ENCODE measurements around the gene PRMT7.
A peak's percentile ranks its signal among the peaks of the same experiment; 100 is the strongest.

Gene PRMT7

DNA sequence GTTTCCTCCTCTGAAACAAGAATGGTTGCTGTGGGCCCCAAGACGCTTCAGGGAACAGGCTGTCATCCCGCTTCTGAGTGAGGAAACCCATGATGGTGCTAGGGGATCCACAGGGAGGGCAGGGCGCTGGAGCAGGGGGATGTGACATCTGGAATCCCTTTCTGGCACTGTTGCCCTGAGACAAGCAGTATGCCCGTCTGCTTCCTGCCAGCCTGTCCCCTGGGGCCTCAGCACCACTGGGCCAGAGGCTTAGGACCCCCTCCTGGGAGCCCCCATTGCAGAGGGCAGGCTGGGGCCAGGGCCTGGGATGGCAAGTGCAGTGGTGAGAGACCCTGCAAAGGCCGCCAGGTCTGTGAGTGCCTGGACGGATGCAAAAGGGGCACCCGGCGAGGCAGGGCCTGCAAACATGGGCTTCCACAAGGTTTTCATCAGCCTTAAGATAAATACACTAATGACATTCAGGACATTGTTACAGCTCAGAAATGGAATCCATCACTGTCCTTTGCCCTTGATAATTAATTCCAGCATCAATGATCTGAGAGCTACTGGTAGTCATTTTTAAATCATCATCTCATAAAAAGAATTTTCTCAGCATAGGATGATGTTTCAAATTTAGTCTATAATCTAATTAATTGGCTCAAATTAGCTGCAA is 51.6 kb downstream of the PRMT7 start:
- peaks cover 8 to 9% of the 10 kb centered on the region in 2 donors for H3K4me1 ChIP-seq (ENCODE audit: control insufficient read depth in 2 of 2, insufficient read depth in 1 of 2, low read depth in 1 of 2, low read length in 2 of 2)
- peak overlapping the region; percentile 50 for H3K9ac ChIP-seq (ENCODE audit: low read depth, low read length, poor library complexity)
- no peak overlapping the region for H3K4me2 ChIP-seq (ENCODE audit: insufficient read depth, low read length, poor library complexity, severe bottlenecking)
- no peak for DNase-seq (ENCODE audit: low spot score)
- H2AFZ ChIP-seq (ENCODE audit: low read length) = no peak overlapping the region
- H3K9me3 ChIP-seq (replicated peaks in 1 of 2; ENCODE audit: control insufficient read depth in 2 of 2, insufficient read depth in 1 of 2, low read depth in 1 of 2, low read length in 2 of 2) = no peaks in the 10 kb centered on the region
- H3K27ac ChIP-seq (replicated peaks; ENCODE audit: low read length) = no peak overlapping the region
- peaks cover 7 to 15% of the 10 kb centered on the region in 2 donors for H3K36me3 ChIP-seq (replicated peaks in 1 of 2; ENCODE audit: control insufficient read depth in 2 of 2, insufficient read depth in 2 of 2, low read length in 2 of 2)
- peak overlapping the region; percentile 61 for H2AK5ac ChIP-seq (ENCODE audit: low read depth, low read length)
- no peak overlapping the region for H4K8ac ChIP-seq (ENCODE audit: low read depth, low read length)
- no peak overlapping the region for H2BK15ac ChIP-seq (ENCODE audit: low read length)
- peak overlapping the region; percentile 38 for H3K18ac ChIP-seq (ENCODE audit: low read length)
- no CpG with 5 or more reads among the region's 8 CpGs for WGBS, 2 donors (ENCODE audit: extremely low coverage in 2 of 2, insufficient read length in 2 of 2, insufficient replicate concordance in 1 of 2)
- H3K4me3 ChIP-seq (ENCODE audit: low read length in 2 of 2) = no peak overlapping the region
- peak overlapping the region; percentile 55 for H3K4ac ChIP-seq (ENCODE audit: low read length)
- H3K27me3 ChIP-seq (ENCODE audit: control insufficient read depth in 3 of 3, insufficient read depth in 3 of 3, low read depth in 1 of 3, low read length in 3 of 3) = no peaks in the 10 kb centered on the region
- no peak overlapping the region for H2BK12ac ChIP-seq (ENCODE audit: low read length)
- H3K23ac ChIP-seq (ENCODE audit: low read depth, low read length, poor library complexity) = no peak overlapping the region
- H4K91ac ChIP-seq (ENCODE audit: low read depth, low read length, poor library complexity) = no peak overlapping the region
- H2BK5ac ChIP-seq (ENCODE audit: low read length) = no peak overlapping the region
- H2BK120ac ChIP-seq (ENCODE audit: low read depth, low read length) = no peak overlapping the region
- peak overlapping the region; percentile 82 for H3K14ac ChIP-seq (ENCODE audit: low read length)
- peaks cover 3% of the 10 kb centered on the region for H3K79me1 ChIP-seq (ENCODE audit: low read depth, low read length)

DNA sequence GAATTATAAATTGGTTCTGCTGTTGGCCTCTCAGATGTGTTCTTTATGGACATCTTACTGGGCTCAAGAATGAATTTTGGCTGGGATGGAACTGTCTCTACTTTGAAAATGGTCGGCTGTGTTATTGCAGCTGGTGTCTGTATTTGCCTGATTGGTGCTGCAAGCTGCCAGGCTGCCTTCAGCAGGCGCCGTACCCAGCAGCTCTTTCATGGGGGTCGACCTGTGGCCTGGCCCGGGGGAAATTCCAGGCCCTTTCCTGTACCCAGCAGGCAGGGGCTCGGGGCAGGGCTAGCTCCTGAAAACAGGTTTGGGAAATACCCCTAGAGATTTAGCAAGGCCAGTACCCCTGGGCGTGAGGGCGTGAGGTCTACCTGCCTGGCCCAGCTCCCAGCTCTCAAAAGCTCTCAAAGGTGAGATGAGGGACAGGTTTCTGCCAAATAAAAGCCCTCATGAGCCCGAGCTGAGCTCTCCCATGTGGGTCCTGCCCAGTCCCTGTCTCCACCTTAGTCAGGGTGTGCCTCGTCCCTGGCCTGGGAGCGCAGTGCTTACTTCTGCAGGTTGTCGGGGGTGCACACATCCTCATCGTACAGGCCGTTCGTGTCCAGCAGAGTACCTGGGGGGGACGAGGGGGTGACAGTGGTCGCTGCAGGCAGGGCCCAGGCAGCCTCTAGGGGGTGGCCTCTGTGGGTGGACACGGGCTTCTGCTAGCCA is 52.3 kb downstream of the PRMT7 start:
- peak overlapping the region; percentile 74 for H2AK5ac ChIP-seq (ENCODE audit: low read depth, low read length)
- no peak overlapping the region for H4K91ac ChIP-seq (ENCODE audit: low read depth, low read length, poor library complexity)
- no CpG with 5 or more reads among the region's 18 CpGs for WGBS, 2 donors (ENCODE audit: extremely low coverage in 2 of 2, insufficient read length in 2 of 2, insufficient replicate concordance in 1 of 2)
- no peak overlapping the region for H3K4ac ChIP-seq (ENCODE audit: low read length)
- H2BK120ac ChIP-seq (ENCODE audit: low read depth, low read length) = no peak overlapping the region
- H3K18ac ChIP-seq (ENCODE audit: low read length) = peak overlapping the region; percentile 53
- H3K14ac ChIP-seq (ENCODE audit: low read length) = peak overlapping the region; percentile 79
- H3K4me3 ChIP-seq (ENCODE audit: low read length in 2 of 2) = no peak overlapping the region
- H3K9me3 ChIP-seq (replicated peaks in 1 of 2; ENCODE audit: control insufficient read depth in 2 of 2, insufficient read depth in 1 of 2, low read depth in 1 of 2, low read length in 2 of 2) = no peaks in the 10 kb centered on the region
- peaks cover 10 to 13% of the 10 kb centered on the region in 2 donors for H3K4me1 ChIP-seq (ENCODE audit: control insufficient read depth in 2 of 2, insufficient read depth in 1 of 2, low read depth in 1 of 2, low read length in 2 of 2)
- peak overlapping the region; percentile 6 for H2BK5ac ChIP-seq (ENCODE audit: low read length)
- DNase-seq (ENCODE audit: low spot score) = no peak
- H3K27me3 ChIP-seq (ENCODE audit: control insufficient read depth in 3 of 3, insufficient read depth in 3 of 3, low read depth in 1 of 3, low read length in 3 of 3) = no peaks in the 10 kb centered on the region
- H2BK15ac ChIP-seq (ENCODE audit: low read length) = no peak overlapping the region
- peaks cover 3% of the 10 kb centered on the region for H3K79me1 ChIP-seq (ENCODE audit: low read depth, low read length)
- H3K4me2 ChIP-seq (ENCODE audit: insufficient read depth, low read length, poor library complexity, severe bottlenecking) = no peak overlapping the region
- H3K36me3 ChIP-seq (replicated peaks in 1 of 2; ENCODE audit: control insufficient read depth in 2 of 2, insufficient read depth in 2 of 2, low read length in 2 of 2) = peaks cover 4 to 8% of the 10 kb centered on the region in 2 donors
- no peak overlapping the region for H3K27ac ChIP-seq (replicated peaks; ENCODE audit: low read length)
- no peak overlapping the region for H2AFZ ChIP-seq (ENCODE audit: low read length)
- H3K9ac ChIP-seq (ENCODE audit: low read depth, low read length, poor library complexity) = no peak overlapping the region
- H2BK12ac ChIP-seq (ENCODE audit: low read length) = no peak overlapping the region
- peak overlapping the region; percentile 68 for H3K23ac ChIP-seq (ENCODE audit: low read depth, low read length, poor library complexity)
- H4K8ac ChIP-seq (ENCODE audit: low read depth, low read length) = no peak overlapping the region

DNA sequence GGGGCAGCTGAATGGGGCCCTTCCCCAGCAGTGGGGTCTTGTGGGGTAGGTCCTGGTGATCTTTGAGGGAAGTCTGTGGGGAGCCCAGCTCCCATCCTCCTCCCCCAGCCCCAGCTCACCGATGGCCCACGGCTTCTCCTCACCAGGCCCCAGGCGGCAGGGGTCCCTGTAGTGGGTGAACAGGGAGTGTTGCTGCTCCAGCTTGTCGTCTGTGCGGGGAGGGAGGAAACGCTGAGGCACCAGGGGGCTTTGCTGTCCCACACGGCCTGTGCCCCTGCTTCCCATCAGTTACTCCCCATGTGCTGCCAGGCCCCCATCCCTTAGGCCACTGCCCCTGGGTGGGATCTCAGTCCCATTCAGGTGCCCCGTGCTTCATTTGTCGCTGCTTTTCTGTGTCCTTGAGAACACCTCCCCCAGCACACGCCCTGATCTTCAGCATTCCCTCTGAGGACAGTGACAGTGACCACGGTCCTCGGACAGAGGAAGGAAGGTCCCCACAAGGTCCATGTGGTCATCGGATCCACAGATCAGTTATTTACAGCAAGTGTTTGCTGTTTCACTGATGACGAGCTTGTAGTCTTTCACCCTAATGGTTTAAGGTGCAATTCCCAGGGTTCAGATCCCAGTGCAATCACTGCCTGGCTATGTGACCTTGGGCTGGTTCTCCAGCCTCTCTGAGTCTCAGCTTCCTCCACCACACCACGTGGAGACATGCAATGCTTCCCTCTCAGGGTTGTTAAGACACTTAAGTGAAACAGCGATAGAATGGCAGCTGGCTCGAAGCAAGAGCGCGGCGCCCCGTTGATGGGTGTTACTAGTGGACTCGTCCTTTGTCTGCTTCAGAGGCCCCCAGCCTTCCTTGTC is 53.1 kb downstream of the PRMT7 start:
- Histone ChIP-seq H3K27me3 (ENCODE audit: control insufficient read depth in 3 of 3, insufficient read depth in 3 of 3, low read depth in 1 of 3, low read length in 3 of 3) (no peaks in the 10 kb centered on the region), H3K4ac (ENCODE audit: low read length) (no peak overlapping the region)
- no peak for DNase-seq (ENCODE audit: low spot score)

More for the DNA sequence above, 53.1 kb downstream of the PRMT7 start:
- peak overlapping the region; percentile 74 for H2AK5ac ChIP-seq (ENCODE audit: low read depth, low read length)
- H3K14ac ChIP-seq (ENCODE audit: low read length) = no peak overlapping the region
- H3K4me1 ChIP-seq (ENCODE audit: control insufficient read depth in 2 of 2, insufficient read depth in 1 of 2, low read depth in 1 of 2, low read length in 2 of 2) = peaks cover 14 to 20% of the 10 kb centered on the region in 2 donors
- no peak overlapping the region for H2BK12ac ChIP-seq (ENCODE audit: low read length)
- peaks cover 0 to 4% of the 10 kb centered on the region in 2 donors for H3K36me3 ChIP-seq (replicated peaks in 1 of 2; ENCODE audit: control insufficient read depth in 2 of 2, insufficient read depth in 2 of 2, low read length in 2 of 2)
- H2BK5ac ChIP-seq (ENCODE audit: low read length) = peak overlapping the region; percentile 6
- H3K18ac ChIP-seq (ENCODE audit: low read length) = peak overlapping the region; percentile 53
- H3K4me3 ChIP-seq (ENCODE audit: low read length in 2 of 2) = no peak overlapping the region
- peaks cover 3% of the 10 kb centered on the region for H3K79me1 ChIP-seq (ENCODE audit: low read depth, low read length)
- H3K27ac ChIP-seq (replicated peaks; ENCODE audit: low read length) = no peak overlapping the region
- H2BK15ac ChIP-seq (ENCODE audit: low read length) = no peak overlapping the region
- H2AFZ ChIP-seq (ENCODE audit: low read length) = peak overlapping the region; percentile 9
- peak overlapping the region; percentile 68 for H3K23ac ChIP-seq (ENCODE audit: low read depth, low read length, poor library complexity)
- no peaks in the 10 kb centered on the region for H3K9me3 ChIP-seq (replicated peaks in 1 of 2; ENCODE audit: control insufficient read depth in 2 of 2, insufficient read depth in 1 of 2, low read depth in 1 of 2, low read length in 2 of 2)
- WGBS, 2 donors (ENCODE audit: extremely low coverage in 2 of 2, insufficient read length in 2 of 2, insufficient replicate concordance in 1 of 2) = no CpG with 5 or more reads among the region's 22 CpGs
- peak overlapping the region; percentile 74 for H3K9ac ChIP-seq (ENCODE audit: low read depth, low read length, poor library complexity)
- H3K4me2 ChIP-seq (ENCODE audit: insufficient read depth, low read length, poor library complexity, severe bottlenecking) = no peak overlapping the region
- H4K91ac ChIP-seq (ENCODE audit: low read depth, low read length, poor library complexity) = no peak overlapping the region
- H4K8ac ChIP-seq (ENCODE audit: low read depth, low read length) = no peak overlapping the region
- H2BK120ac ChIP-seq (ENCODE audit: low read depth, low read length) = peak overlapping the region; percentile 61

Data from neuronal stem cell (in vitro differentiated cells).